ENCODE data around the gene KRTAP5-1. TPM values are rescaled to one million over a fixed set of nuclear protein-coding genes. Genes with fewer than 3 reads are reported as not detected.

KRTAP5-1 gene
- total RNA-seq, 2 donors from 2014 or later = not detected

- Mint-ChIP-seq H3K4me1 (ENCODE audit: low read depth) (no peaks in the 10 kb centered on the region), H3K27me3 (ENCODE audit: low read depth) (no peaks in the 10 kb centered on the region), H3K36me3 (ENCODE audit: insufficient read depth in 2 of 2) (no peaks in the 10 kb centered on the region), H3K9me3 (no peaks in the 10 kb centered on the region), H3K4me3 (no peak overlapping the region), H3K27ac (no peak overlapping the region)
- ATAC-seq (replicated peaks in 1 of 2) (no peak), DNase-seq (no peak)
Observed at GRCh38 chr11:1560002-1560648, 25.0 kb downstream of the KRTAP5-1 start.

- no peak for DNase-seq
- Mint-ChIP-seq H3K4me3 (no peak overlapping the region), H3K36me3 (ENCODE audit: insufficient read depth in 2 of 2) (no peaks in the 10 kb centered on the region), H3K9me3 (no peaks in the 10 kb centered on the region), H3K27ac (no peak overlapping the region), H3K27me3 (ENCODE audit: low read depth) (no peaks in the 10 kb centered on the region), H3K4me1 (ENCODE audit: low read depth) (no peaks in the 10 kb centered on the region)
- ATAC-seq (replicated peaks in 1 of 2) = peak in 1 of 2 donors; percentile 13
Observed at GRCh38 chr11:1559111-1559951, 25.8 kb downstream of the KRTAP5-1 start.

- no peaks in the 10 kb centered on the region for H3K27me3 Mint-ChIP-seq (ENCODE audit: low read depth)
- DNase-seq = no peak
- H3K27ac Mint-ChIP-seq = no peak overlapping the region
- no peak for ATAC-seq (replicated peaks in 1 of 2)
- H3K4me1 Mint-ChIP-seq (ENCODE audit: low read depth) = no peaks in the 10 kb centered on the region
- H3K4me3 Mint-ChIP-seq = no peak overlapping the region
- no peaks in the 10 kb centered on the region for H3K36me3 Mint-ChIP-seq (ENCODE audit: insufficient read depth in 2 of 2)
- no peaks in the 10 kb centered on the region for H3K9me3 Mint-ChIP-seq
Observed at GRCh38 chr11:1558775-1559110, 26.3 kb downstream of the KRTAP5-1 start.

GRCh38 chr11:1557904-1558774 lies 26.9 kb downstream of the KRTAP5-1 start:
- DNase-seq (no peak), ATAC-seq (replicated peaks in 1 of 2) (no peak)
- no peak overlapping the region for H3K4me3 Mint-ChIP-seq
- H3K9me3 Mint-ChIP-seq = no peaks in the 10 kb centered on the region
- H3K4me1 Mint-ChIP-seq (ENCODE audit: low read depth) = no peaks in the 10 kb centered on the region
- no peak overlapping the region for H3K27ac Mint-ChIP-seq
- no peaks in the 10 kb centered on the region for H3K27me3 Mint-ChIP-seq (ENCODE audit: low read depth)
- no peaks in the 10 kb centered on the region for H3K36me3 Mint-ChIP-seq (ENCODE audit: insufficient read depth in 2 of 2)

- Mint-ChIP-seq H3K36me3 (ENCODE audit: insufficient read depth in 2 of 2) (no peaks in the 10 kb centered on the region), H3K27ac (no peak overlapping the region), H3K4me3 (no peak overlapping the region), H3K9me3 (no peaks in the 10 kb centered on the region), H3K27me3 (ENCODE audit: low read depth) (no peaks in the 10 kb centered on the region), H3K4me1 (ENCODE audit: low read depth) (no peaks in the 10 kb centered on the region)
- ATAC-seq (replicated peaks in 1 of 2) (no peak), DNase-seq (no peak)
Observed at GRCh38 chr11:1557051-1557884, 27.8 kb downstream of the KRTAP5-1 start.

GRCh38 chr11:1556278-1556902 lies 28.7 kb downstream of the KRTAP5-1 start:
- Mint-ChIP-seq H3K4me3 (no peak overlapping the region), H3K27ac (no peak overlapping the region), H3K4me1 (ENCODE audit: low read depth) (no peaks in the 10 kb centered on the region), H3K36me3 (ENCODE audit: insufficient read depth in 2 of 2) (no peaks in the 10 kb centered on the region), H3K27me3 (ENCODE audit: low read depth) (no peaks in the 10 kb centered on the region), H3K9me3 (no peaks in the 10 kb centered on the region)
- ATAC-seq (replicated peaks in 1 of 2) (no peak), DNase-seq (no peak)

- Mint-ChIP-seq H3K36me3 (ENCODE audit: insufficient read depth in 2 of 2) (no peaks in the 10 kb centered on the region), H3K9me3 (no peaks in the 10 kb centered on the region), H3K27ac (no peak overlapping the region), H3K27me3 (ENCODE audit: low read depth) (no peaks in the 10 kb centered on the region), H3K4me1 (ENCODE audit: low read depth) (no peaks in the 10 kb centered on the region), H3K4me3 (no peak overlapping the region)
- DNase-seq = no peak
- no peak for ATAC-seq (replicated peaks in 1 of 2)
Observed at GRCh38 chr11:1555713-1556153, 29.4 kb downstream of the KRTAP5-1 start.

GRCh38 chr11:1554981-1555712 lies 29.9 kb downstream of the KRTAP5-1 start:
- Mint-ChIP-seq H3K4me1 (ENCODE audit: low read depth) (no peaks in the 10 kb centered on the region), H3K4me3 (no peak overlapping the region), H3K9me3 (no peaks in the 10 kb centered on the region), H3K36me3 (ENCODE audit: insufficient read depth in 2 of 2) (no peaks in the 10 kb centered on the region), H3K27me3 (ENCODE audit: low read depth) (no peaks in the 10 kb centered on the region), H3K27ac (no peak overlapping the region)
- ATAC-seq (replicated peaks in 1 of 2) (no peak), DNase-seq (no peak)

GRCh38 chr11:1553808-1554594 lies 31.1 kb downstream of the KRTAP5-1 start:
- Mint-ChIP-seq H3K27me3 (ENCODE audit: low read depth) (peaks cover 9% of the 10 kb centered on the region), H3K4me3 (no peak overlapping the region), H3K9me3 (no peaks in the 10 kb centered on the region), H3K27ac (no peak overlapping the region), H3K36me3 (ENCODE audit: insufficient read depth in 2 of 2) (no peaks in the 10 kb centered on the region), H3K4me1 (ENCODE audit: low read depth) (peaks cover 5% of the 10 kb centered on the region)
- ATAC-seq (replicated peaks in 1 of 2) = no peak
- DNase-seq = no peak

- Mint-ChIP-seq H3K27ac (no peak overlapping the region), H3K27me3 (ENCODE audit: low read depth) (peaks cover 28% of the 10 kb centered on the region), H3K36me3 (ENCODE audit: insufficient read depth in 2 of 2) (no peaks in the 10 kb centered on the region), H3K4me3 (no peak overlapping the region), H3K4me1 (ENCODE audit: low read depth) (peaks cover 5% of the 10 kb centered on the region), H3K9me3 (no peaks in the 10 kb centered on the region)
- ATAC-seq (replicated peaks in 1 of 2) (no peak), DNase-seq (no peak)
Observed at GRCh38 chr11:1549338-1550330, 35.4 kb downstream of the KRTAP5-1 start.
